Endodermal cell (in vitro differentiated cells): Measurements from ENCODE around the gene KIF26B. TPM values are rescaled to one million over a fixed set of nuclear protein-coding genes. Genes with fewer than 3 reads are reported as not detected.
"Not testable (repeated sequence)": the region's sequence is repeated elsewhere in the genome, so short reads cannot be mapped to it uniquely, and the experiment has no call there.

Source experiments
- DNase-seq: peaks from one replicate; pipeline ENCODE4 v3.0.0-alpha.2; 2017
- H3K27ac ChIP-seq: 2 replicates; pipeline ENCODE4 v1.5.1; 2013; ENCODE audit warnings: mild to moderate bottlenecking, low read depth, low read length, moderate library complexity
- H3K27me3 ChIP-seq: 2 replicates; pipeline ENCODE4 v1.6.1; 2013; ENCODE audit warnings: mild to moderate bottlenecking, low read length, moderate library complexity; ENCODE audit not compliant: insufficient read depth, control insufficient read depth, poor library complexity, severe bottlenecking
- H3K36me3 ChIP-seq: 2 replicates; pipeline ENCODE4 v1.7.0; 2013; ENCODE audit warnings: mild to moderate bottlenecking, low read length, moderate library complexity; ENCODE audit not compliant: control insufficient read depth, insufficient read depth
- H3K4me1 ChIP-seq: one replicate; pipeline ENCODE4 v1.7.0; 2013; ENCODE audit warnings: low read length; ENCODE audit not compliant: control insufficient read depth, insufficient read depth
- H3K4me3 ChIP-seq: 2 replicates; pipeline ENCODE4 v1.5.1; 2013; ENCODE audit warnings: mild to moderate bottlenecking, low read length, moderate library complexity
- H3K9ac ChIP-seq: 2 replicates; pipeline ENCODE4 v1.6.1; 2013; ENCODE audit warnings: mild to moderate bottlenecking, low read length, moderate library complexity; ENCODE audit not compliant: poor library complexity, severe bottlenecking; ENCODE audit errors: extremely low read depth
- H3K9me3 ChIP-seq: 2 replicates; pipeline ENCODE4 v1.6.1; 2013; ENCODE audit warnings: mild to moderate bottlenecking, low read length, moderate library complexity; ENCODE audit not compliant: control insufficient read depth
- H3K27ac Mint-ChIP-seq: 2 replicates; pipeline ENCODE4 v1.8.0; 2020; ENCODE audit warnings: mixed read lengths
- H3K27me3 Mint-ChIP-seq: 2 replicates; pipeline ENCODE4 v1.8.0; 2021; ENCODE audit warnings: mild to moderate bottlenecking, mixed read lengths; ENCODE audit not compliant: insufficient read depth
- H3K36me3 Mint-ChIP-seq: 2 replicates; pipeline ENCODE4 v1.8.0; 2020; ENCODE audit warnings: low read depth, mixed read lengths
- H3K4me1 Mint-ChIP-seq: 2 replicates; pipeline ENCODE4 v1.8.0; 2020; ENCODE audit warnings: mixed read lengths
- H3K4me3 Mint-ChIP-seq: 2 replicates; pipeline ENCODE4 v1.8.0; 2020; ENCODE audit warnings: mild to moderate bottlenecking, moderate library complexity, mixed read lengths
- H3K9me3 Mint-ChIP-seq: 2 replicates; pipeline ENCODE4 v1.8.0; 2020; ENCODE audit warnings: mild to moderate bottlenecking, mixed read lengths
- WGBS, 2 experiments: methylation state at CpG; one replicate each; pipeline versions ENCODE4 v1.1.5 to v1.1.7; 2013; ENCODE audit warnings: missing lambda C conversion rate in 2 of 2, mixed read lengths in 1 of 2; ENCODE audit not compliant: insufficient coverage in 1 of 2, insufficient read length in 1 of 2; 5-methylcytosine and 5-hydroxymethylcytosine counted together
- total RNA-seq, 2 donors: library from RNA; stranded (reverse); fragmentation: NEBNext Ultra II Directional in 1 of 2; extraction: Animal tissue kit (Norgen Biotek cat#: 25700) in 1 of 2; gene quantifications; 2 replicates in 1 of 2; 3 replicates in 1 of 2; pipeline ENCODE4 v1.2.1, GENCODE V29; 2021
- TF ChIP-seq, protein P1 (sequence below): fragments of 200-600 bp; sonication (generic); conservative IDR thresholded peaks from 2 replicates; pipeline ENCODE4 v1.5.0; 2021; ENCODE audit warnings: antibody characterized with exemption, mild to moderate bottlenecking

Gene KIF26B
- total RNA-seq, 2 donors from 2014 or later = 12.3 to 21.0 TPM

DNA sequence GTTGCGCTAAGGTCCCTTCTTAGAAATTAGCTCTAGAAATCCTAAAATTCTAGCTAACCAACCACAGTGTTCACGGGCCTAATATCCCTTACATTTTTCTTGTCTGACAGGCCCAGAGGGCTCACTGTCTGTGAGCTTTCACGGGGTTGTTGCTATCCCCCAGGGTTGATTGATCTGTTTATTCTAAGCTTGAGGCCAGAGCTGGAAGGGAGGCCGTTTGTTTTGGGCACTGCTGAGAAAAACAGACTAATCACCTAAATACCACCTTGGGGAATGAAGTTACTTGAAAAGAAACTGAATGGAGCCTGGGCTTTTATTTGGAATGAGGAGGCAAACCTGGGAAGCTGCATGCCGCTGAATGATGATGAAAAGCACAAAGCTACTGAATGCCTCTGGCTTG, 162.4 kb downstream of the KIF26B start:
- Histone ChIP-seq H3K4me3 (peak overlapping the region; percentile 5), H3K27me3 (no peaks in the 10 kb centered on the region), H3K9me3 (no peaks in the 10 kb centered on the region), H3K4me1 (peaks cover 16% of the 10 kb centered on the region), H3K36me3 (no peaks in the 10 kb centered on the region), H3K27ac (peak overlapping the region; percentile 22), H3K9ac (no peak overlapping the region)
- no peak for DNase-seq
- H3K27ac Mint-ChIP-seq = peak overlapping the region; percentile 38
- H3K36me3 Mint-ChIP-seq = peaks cover 6% of the 10 kb centered on the region
- WGBS, 2 experiments = 65 to 70% methylated on average over 2 to 5 of the region's 5 CpGs
- H3K27me3 Mint-ChIP-seq = no peaks in the 10 kb centered on the region
- H3K4me1 Mint-ChIP-seq = peaks cover 23% of the 10 kb centered on the region
- no peaks in the 10 kb centered on the region for H3K9me3 Mint-ChIP-seq
- TF ChIP-seq, protein P1, sequence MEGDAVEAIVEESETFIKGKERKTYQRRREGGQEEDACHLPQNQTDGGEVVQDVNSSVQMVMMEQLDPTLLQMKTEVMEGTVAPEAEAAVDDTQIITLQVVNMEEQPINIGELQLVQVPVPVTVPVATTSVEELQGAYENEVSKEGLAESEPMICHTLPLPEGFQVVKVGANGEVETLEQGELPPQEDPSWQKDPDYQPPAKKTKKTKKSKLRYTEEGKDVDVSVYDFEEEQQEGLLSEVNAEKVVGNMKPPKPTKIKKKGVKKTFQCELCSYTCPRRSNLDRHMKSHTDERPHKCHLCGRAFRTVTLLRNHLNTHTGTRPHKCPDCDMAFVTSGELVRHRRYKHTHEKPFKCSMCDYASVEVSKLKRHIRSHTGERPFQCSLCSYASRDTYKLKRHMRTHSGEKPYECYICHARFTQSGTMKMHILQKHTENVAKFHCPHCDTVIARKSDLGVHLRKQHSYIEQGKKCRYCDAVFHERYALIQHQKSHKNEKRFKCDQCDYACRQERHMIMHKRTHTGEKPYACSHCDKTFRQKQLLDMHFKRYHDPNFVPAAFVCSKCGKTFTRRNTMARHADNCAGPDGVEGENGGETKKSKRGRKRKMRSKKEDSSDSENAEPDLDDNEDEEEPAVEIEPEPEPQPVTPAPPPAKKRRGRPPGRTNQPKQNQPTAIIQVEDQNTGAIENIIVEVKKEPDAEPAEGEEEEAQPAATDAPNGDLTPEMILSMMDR = no peak
- H3K4me3 Mint-ChIP-seq = no peak overlapping the region

DNA sequence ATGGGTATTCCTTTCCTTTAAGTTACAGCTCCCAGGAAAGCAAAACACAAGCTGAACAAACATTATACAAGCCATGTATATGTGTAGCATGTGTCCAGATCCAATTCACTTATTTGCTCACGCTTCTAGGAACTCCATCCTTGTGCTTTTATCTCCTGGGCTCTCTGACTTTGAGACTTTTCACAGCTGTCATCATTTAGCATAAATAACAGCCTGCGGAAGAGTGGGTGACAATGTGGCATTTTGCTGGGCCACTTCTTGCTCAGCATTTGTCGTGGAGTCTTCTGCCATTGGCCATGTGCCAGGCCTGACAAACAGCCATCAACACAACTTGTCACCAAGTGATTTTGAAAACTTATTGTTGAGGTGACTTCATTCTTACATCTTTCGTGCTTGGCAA, 164.3 kb downstream of the KIF26B start:
- H3K4me1 ChIP-seq = peaks cover 16% of the 10 kb centered on the region
- Mint-ChIP-seq H3K4me3 (no peak overlapping the region), H3K27me3 (no peaks in the 10 kb centered on the region), H3K27ac (no peak overlapping the region), H3K4me1 (peaks cover 23% of the 10 kb centered on the region), H3K9me3 (no peaks in the 10 kb centered on the region), H3K36me3 (peaks cover 2% of the 10 kb centered on the region)
- no peaks in the 10 kb centered on the region for H3K9me3 ChIP-seq
- H3K36me3 ChIP-seq = no peaks in the 10 kb centered on the region
- H3K27me3 ChIP-seq = no peaks in the 10 kb centered on the region
- H3K9ac ChIP-seq = no peak overlapping the region
- WGBS, 2 experiments = 95 to 96% methylated on average over 3 to 4 of the region's 4 CpGs
- no peak for DNase-seq
- TF ChIP-seq, protein P1 = no peak
- H3K27ac ChIP-seq = no peak overlapping the region
- no peak overlapping the region for H3K4me3 ChIP-seq

DNA sequence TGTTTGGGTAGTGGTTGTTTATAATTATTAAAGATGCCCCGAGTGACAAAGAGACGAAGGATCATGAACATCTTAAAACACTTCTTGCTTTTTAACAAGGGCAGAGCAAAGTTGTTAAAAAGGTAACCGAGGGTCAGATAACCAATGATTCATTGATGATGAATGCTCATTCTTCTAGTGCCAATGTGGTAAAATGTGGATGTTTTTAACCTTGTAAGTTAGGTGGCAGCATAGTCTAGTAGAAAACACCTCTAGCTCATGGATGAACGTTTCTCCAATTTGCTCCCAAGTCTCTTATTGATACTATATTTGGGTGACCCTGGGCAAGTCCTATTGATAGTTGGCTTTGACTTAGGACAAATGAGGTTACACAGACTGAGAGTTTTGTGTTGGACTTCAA, 167.9 kb downstream of the KIF26B start:
- WGBS, 2 experiments = 88 to 93% methylated on average over 3 to 4 of the region's 4 CpGs
- Mint-ChIP-seq H3K36me3 (no peaks in the 10 kb centered on the region), H3K9me3 (no peaks in the 10 kb centered on the region), H3K4me3 (no peak overlapping the region), H3K27ac (no peak overlapping the region), H3K4me1 (peaks cover 10% of the 10 kb centered on the region), H3K27me3 (no peaks in the 10 kb centered on the region)
- peaks cover 6% of the 10 kb centered on the region for H3K4me1 ChIP-seq
- H3K4me3 ChIP-seq = no peak overlapping the region
- H3K27ac ChIP-seq = no peak overlapping the region
- H3K9me3 ChIP-seq = no peaks in the 10 kb centered on the region
- H3K27me3 ChIP-seq = no peaks in the 10 kb centered on the region
- H3K9ac ChIP-seq = no peak overlapping the region
- no peaks in the 10 kb centered on the region for H3K36me3 ChIP-seq
- TF ChIP-seq, protein P1 = no peak
- DNase-seq = no peak

DNA sequence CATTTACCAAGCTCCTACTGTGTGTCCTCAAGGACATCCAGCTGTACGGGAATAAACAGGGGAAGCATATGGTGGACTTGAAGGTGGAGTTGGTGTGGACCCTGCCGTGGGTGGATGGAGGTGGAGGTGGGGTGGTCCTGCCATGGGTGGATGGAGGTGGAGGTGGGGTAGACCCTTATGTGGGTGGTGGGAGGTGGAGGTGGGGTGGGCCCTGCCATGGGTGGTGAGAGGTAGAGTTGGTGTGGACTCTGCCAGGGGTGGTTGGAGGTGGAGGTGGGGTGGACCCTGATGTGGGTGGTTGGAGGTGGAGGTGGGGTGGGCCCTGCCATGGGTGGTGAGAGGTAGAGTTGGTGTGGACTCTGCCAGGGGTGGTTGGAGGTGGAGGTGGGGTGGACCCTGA, 169.0 kb downstream of the KIF26B start:
- not testable (repeated sequence) for H3K9me3 Mint-ChIP-seq, H3K9ac ChIP-seq, H3K36me3 ChIP-seq, H3K4me3 ChIP-seq, H3K27me3 Mint-ChIP-seq, H3K4me1 ChIP-seq, H3K4me1 Mint-ChIP-seq, H3K27ac ChIP-seq, H3K9me3 ChIP-seq, H3K4me3 Mint-ChIP-seq, H3K27ac Mint-ChIP-seq, DNase-seq, H3K27me3 ChIP-seq, H3K36me3 Mint-ChIP-seq
- 95 to 100% methylated on average over 1 to 2 of the region's 2 CpGs for WGBS, 2 experiments
